ENCODE results near the gene RALGAPB. TPM values are rescaled to one million over a fixed set of nuclear protein-coding genes. Genes with fewer than 3 reads are reported as not detected.
"Not testable (repeated sequence)": the region's sequence is repeated elsewhere in the genome, so short reads cannot be mapped to it uniquely, and the experiment has no call there.

Gene RALGAPB
- total and polyA plus RNA-seq, 11 donors = 7.6 to 31.4 (median 26.0) TPM

GRCh38 chr20:38430679-38431325 is 41.8 kb upstream of the RALGAPB start:
- DNase-seq = no peak
- intact Hi-C loops (cut with DNase I) = no loop called here
- WGBS, 4 donors = 76 to 84% (median 81%) methylated on average over 7 to 8 of the region's 8 CpGs
- ATAC-seq = peak in 1 of 4 donors; percentile 7
- H3K4me3 ChIP-seq = no peak overlapping the region
- H3K27ac ChIP-seq = no peak overlapping the region
- H3K36me3 ChIP-seq = peaks cover 3 to 84% (median 79%) of the 10 kb centered on the region in 9 donors
- H3K9me3 ChIP-seq = peaks cover 0 to 8% (median 0%) of the 10 kb centered on the region in 12 donors
- peaks cover 0 to 33% (median 10%) of the 10 kb centered on the region in 12 donors for H3K4me1 ChIP-seq
- TF ChIP-seq POLR2A (IDR thresholded peaks at IDR 0.05) = no peak
- TF ChIP-seq CTCF (IDR thresholded peaks at IDR 0.05) = no peak
- no peaks in the 10 kb centered on the region for H3K27me3 ChIP-seq

GRCh38 chr20:38432292-38432691 is 40.4 kb upstream of the RALGAPB start:
- ATAC-seq = no peak
- Histone ChIP-seq H3K27me3 (no peaks in the 10 kb centered on the region), H3K36me3 (peaks cover 3 to 70% (median 66%) of the 10 kb centered on the region in 9 donors), H3K9me3 (peaks cover 0 to 8% (median 0%) of the 10 kb centered on the region in 12 donors), H3K4me1 (peaks cover 0 to 25% (median 10%) of the 10 kb centered on the region in 12 donors), H3K4me3 (no peak overlapping the region), H3K27ac (no peak overlapping the region)
- WGBS, 4 donors = 92 to 96% (median 95%) methylated on average over 6 of the region's 6 CpGs
- no peak for TF ChIP-seq POLR2A (IDR thresholded peaks at IDR 0.05)
- TF ChIP-seq CTCF (IDR thresholded peaks at IDR 0.05) = no peak
- DNase-seq = no peak
- intact Hi-C loops (cut with DNase I) = no loop called here

- H3K4me3 ChIP-seq; H3K9me3 ChIP-seq; DNase-seq; H3K27me3 ChIP-seq; ATAC-seq; H3K27ac ChIP-seq; intact Hi-C loops (cut with DNase I): not testable (repeated sequence)
- H3K36me3 ChIP-seq = peaks cover 3 to 64% (median 60%) of the 10 kb centered on the region in 9 donors
- WGBS, 4 donors = 87 to 96% (median 94%) methylated on average over 5 of the region's 5 CpGs
- H3K4me1 ChIP-seq = peaks cover 0 to 25% (median 10%) of the 10 kb centered on the region in 12 donors
Measured at GRCh38 chr20:38432870-38433269, 39.8 kb upstream of the RALGAPB start.

- intact Hi-C loops (cut with DNase I) = no loop called here
- Histone ChIP-seq H3K9me3 (peaks cover 0 to 8% (median 0%) of the 10 kb centered on the region in 12 donors), H3K4me1 (peaks cover 0 to 25% (median 10%) of the 10 kb centered on the region in 12 donors), H3K36me3 (peaks cover 3 to 58% (median 55%) of the 10 kb centered on the region in 9 donors), H3K4me3 (peak overlapping the region in 9 of 12 donors; percentile 61 to 93 (median 82)), H3K27ac (no peak overlapping the region), H3K27me3 (no peaks in the 10 kb centered on the region)
- TF ChIP-seq CTCF (IDR thresholded peaks at IDR 0.05) (no peak), POLR2A (IDR thresholded peaks at IDR 0.05) (no peak)
- WGBS, 4 donors = 90 to 94% (median 92%) methylated on average over 9 of the region's 9 CpGs
- DNase-seq = no peak
- no peak for ATAC-seq
Measured at GRCh38 chr20:38433304-38433972, 39.2 kb upstream of the RALGAPB start.

Data from heart left ventricle (tissue), 16 donors.